H1 (cell line): Measurements from ENCODE around the gene VPS51. TPM values are rescaled to one million over a fixed set of nuclear protein-coding genes. Genes with fewer than 3 reads are reported as not detected.

Source experiments
- CTCF ChIA-PET: fragments of 300-600 bp; sonication (Branson Sonifier 250); formaldehyde crosslinking; loops from one replicate; lab custom pipeline; 2021; ENCODE audit not compliant: partially characterized antibody; lab: Charles Lee
- POLR2A ChIA-PET: fragments of 300-600 bp; sonication (Branson Sonifier 250); formaldehyde crosslinking; loops from one replicate; lab custom pipeline; 2021; ENCODE audit warnings: inconsistent platforms; ENCODE audit not compliant: partially characterized antibody; lab: Charles Lee
- DNase-seq, 2 experiments: peaks; one replicate each; pipeline versions ENCODE4 v3.0.0 to v3.0.0-alpha.2; 2010 to 2022; ENCODE audit warnings: low spot score in 2 of 2, low read depth in 1 of 2, mixed read lengths in 1 of 2
- FAIRE-seq: peaks from 2 replicates; lab custom pipeline; 2011; peaks lifted over from hg19 to GRCh38; lab: Jason Lieb, UNC
- H2AFZ ChIP-seq: 2 replicates; pipeline ENCODE4 v1.8.1; 2012; ENCODE audit warnings: low read length, inconsistent platforms
- H2AK5ac ChIP-seq: 2 replicates; pipeline ENCODE4 v1.6.1; 2013; ENCODE audit warnings: low read depth, low read length
- H2BK120ac ChIP-seq: replicated peaks from 2 replicates; pipeline ENCODE3; 2013; ENCODE audit warnings: low read depth, low read length, inconsistent platforms
- H2BK12ac ChIP-seq: 2 replicates; pipeline ENCODE4 v1.6.1; 2013; ENCODE audit warnings: low read depth, low read length
- H2BK15ac ChIP-seq: 2 replicates; pipeline ENCODE4 v1.6.1; 2013; ENCODE audit warnings: low read length
- H2BK20ac ChIP-seq: 2 replicates; pipeline ENCODE4 v1.6.1; 2013; ENCODE audit warnings: low read length
- H2BK5ac ChIP-seq: 2 replicates; pipeline ENCODE4 v1.6.1; 2013; ENCODE audit warnings: low read depth, low read length
- H3K14ac ChIP-seq: 2 replicates; pipeline ENCODE4 v1.6.1; 2013; ENCODE audit warnings: inconsistent platforms; ENCODE audit not compliant: insufficient read length
- H3K18ac ChIP-seq: 2 replicates; pipeline ENCODE4 v1.6.1; 2013; ENCODE audit warnings: low read length; ENCODE audit errors: extremely low read depth
- H3K23ac ChIP-seq: 2 replicates; pipeline ENCODE4 v1.6.1; 2013; ENCODE audit warnings: inconsistent platforms; ENCODE audit not compliant: insufficient read length
- H3K23me2 ChIP-seq: 2 replicates; pipeline ENCODE4 v1.6.1; 2013; ENCODE audit warnings: low read depth, low read length
- H3K27ac ChIP-seq: 2 replicates; pipeline ENCODE4 v1.6.1; 2011; ENCODE audit warnings: low read depth, low read length, inconsistent platforms
- H3K27me3 ChIP-seq, 4 experiments: replicated peaks in 1 of 4; 1 replicate in 1 of 4; 2 replicates in 3 of 4; pipeline versions ENCODE4 v1.6.1 to v1.8.1; 2011 to 2013; ENCODE audit warnings: low read length in 3 of 4, mild to moderate bottlenecking in 3 of 4, inconsistent platforms in 2 of 4, mixed read lengths in 2 of 4, moderate library complexity in 1 of 4; ENCODE audit not compliant: control insufficient read depth in 3 of 4, insufficient read depth in 3 of 4; ENCODE audit errors: extremely low read depth in 1 of 4
- H3K36me3 ChIP-seq, 4 experiments: 2 replicates each; pipeline versions ENCODE4 v1.6.1 to v1.8.1; 2011 to 2013; ENCODE audit warnings: mild to moderate bottlenecking in 4 of 4, low read length in 3 of 4, moderate library complexity in 2 of 4, control low read depth in 1 of 4, inconsistent platforms in 1 of 4; ENCODE audit not compliant: insufficient read depth in 4 of 4, control insufficient read depth in 2 of 4
- H3K4ac ChIP-seq: replicated peaks from 2 replicates; pipeline ENCODE3; 2013; ENCODE audit warnings: low read length, low read depth, mixed read lengths, inconsistent platforms; ENCODE audit not compliant: insufficient read length
- H3K4me1 ChIP-seq, 4 experiments: replicated peaks in 1 of 4; 1 replicate in 1 of 4; 2 replicates in 3 of 4; pipeline versions ENCODE4 v1.6.1 to v1.8.1; 2011 to 2013; ENCODE audit warnings: low read length in 3 of 4, inconsistent platforms in 2 of 4, mixed read lengths in 1 of 4; ENCODE audit not compliant: insufficient read depth in 4 of 4, control insufficient read depth in 3 of 4
- H3K4me2 ChIP-seq, 2 experiments: 2 replicates each; pipeline versions ENCODE4 v1.6.1 to v1.8.1; 2011 to 2013; ENCODE audit warnings: low read depth in 2 of 2, low read length in 2 of 2, control low read depth in 1 of 2, inconsistent platforms in 1 of 2, mild to moderate bottlenecking in 1 of 2; ENCODE audit not compliant: insufficient read depth in 1 of 2
- H3K4me3 ChIP-seq, 4 experiments: fragments of 200-600, 300-600 bp in 1 of 4; sonication (generic), shearing (Covaris generic), sonication (Bioruptor Twin) in 1 of 4; 2 replicates each; pipeline versions ENCODE4 v1.5.1 to v1.8.1; 2011 to 2016; ENCODE audit warnings: low read length in 4 of 4, low read depth in 3 of 4, control low read depth in 2 of 4, inconsistent platforms in 2 of 4, mild to moderate bottlenecking in 2 of 4, mixed read lengths in 1 of 4, moderate library complexity in 1 of 4; ENCODE audit not compliant: insufficient read depth in 2 of 4; ENCODE audit errors: extremely low read depth in 1 of 4
- H3K56ac ChIP-seq: replicated peaks from 2 replicates; pipeline ENCODE3; 2013; ENCODE audit warnings: low read depth, mild to moderate bottlenecking, mixed read lengths, low read length, inconsistent platforms; ENCODE audit not compliant: insufficient read length
- H3K79me1 ChIP-seq: 2 replicates; pipeline ENCODE4 v1.6.1; 2013; ENCODE audit warnings: low read depth, low read length, control low read depth
- H3K79me2 ChIP-seq, 2 experiments: 2 replicates each; pipeline versions ENCODE4 v1.6.1 to v1.8.1; 2012 to 2013; ENCODE audit warnings: low read length in 2 of 2, mild to moderate bottlenecking in 2 of 2, inconsistent platforms in 1 of 2; ENCODE audit not compliant: insufficient read depth in 2 of 2, control insufficient read depth in 1 of 2
- H3K9ac ChIP-seq, 4 experiments: replicated peaks in 1 of 4; 1 replicate in 1 of 4; 2 replicates in 3 of 4; pipeline versions ENCODE4 v1.6.1 to v1.8.1; 2011 to 2013; ENCODE audit warnings: low read depth in 3 of 4, low read length in 3 of 4, control low read depth in 2 of 4, mild to moderate bottlenecking in 2 of 4, moderate library complexity in 2 of 4, inconsistent platforms in 1 of 4; ENCODE audit errors: extremely low read depth in 1 of 4
- H3K9me3 ChIP-seq, 2 experiments: 2 replicates each; pipeline versions ENCODE4 v1.6.1 to v1.8.1; 2012 to 2013; ENCODE audit warnings: mild to moderate bottlenecking in 2 of 2, moderate library complexity in 2 of 2, control low read depth in 1 of 2, inconsistent platforms in 1 of 2, low read depth in 1 of 2, low read length in 1 of 2, mixed read lengths in 1 of 2; ENCODE audit not compliant: insufficient read depth in 2 of 2
- H4K20me1 ChIP-seq, 2 experiments: replicated peaks in 1 of 2; 2 replicates each; pipeline versions ENCODE3 to v1.8.1; 2011 to 2013; ENCODE audit warnings: inconsistent platforms in 2 of 2, low read length in 2 of 2, mild to moderate bottlenecking in 1 of 2; ENCODE audit not compliant: insufficient read depth in 2 of 2, control insufficient read depth in 1 of 2
- H4K5ac ChIP-seq: 2 replicates; pipeline ENCODE4 v1.6.1; 2013; ENCODE audit warnings: low read length, low read depth, mixed read lengths, inconsistent platforms; ENCODE audit not compliant: insufficient read length
- H4K8ac ChIP-seq: 2 replicates; pipeline ENCODE4 v1.8.0; 2013; ENCODE audit warnings: mild to moderate bottlenecking, moderate library complexity, low read length, inconsistent platforms; ENCODE audit not compliant: insufficient read depth; ENCODE audit errors: extremely low read depth
- H4K91ac ChIP-seq: replicated peaks from 2 replicates; pipeline ENCODE3; 2013; ENCODE audit warnings: low read length, mixed read lengths, inconsistent platforms; ENCODE audit not compliant: insufficient read length
- ASH2L ChIP-seq: fragments of 200-600, 300-600 bp; sonication (generic); IDR thresholded peaks from one replicate; pipeline ENCODE4 v1.7.1; 2017; ENCODE audit warnings: low read length
- E2F6 ChIP-seq: IDR thresholded peaks from 2 replicates; pipeline ENCODE4 v1.6.1; 2012; ENCODE audit warnings: inconsistent platforms
- GTF2F1 ChIP-seq: IDR thresholded peaks from 2 replicates; pipeline ENCODE4 v1.6.1; 2012; ENCODE audit warnings: low read depth, low read length, improper control_type of control experiment, borderline replicate concordance
- SIN3A ChIP-seq, 2 experiments: IDR thresholded peaks in 1 of 2; conservative IDR thresholded peaks in 1 of 2; 2 replicates each; pipeline ENCODE4 v1.6.1; 2011 to 2012; ENCODE audit warnings: low read length in 2 of 2, improper control_type of control experiment in 1 of 2, low read depth in 1 of 2, mild to moderate bottlenecking in 1 of 2
- SIRT6 ChIP-seq: IDR thresholded peaks from one replicate; pipeline ENCODE4 v1.7.1; 2012; ENCODE audit warnings: low read length, inconsistent platforms
- TCF12 ChIP-seq: IDR thresholded peaks from 2 replicates; pipeline ENCODE4 v1.6.1; 2011; ENCODE audit warnings: low read depth, mild to moderate bottlenecking, low read length
- WGBS, 2 experiments: shearing (Covaris generic) in 1 of 2; methylation state at CpG; one replicate each; pipeline versions ENCODE4 v1.1.6 to v1.1.7; 2013 to 2015; ENCODE audit warnings: low lambda C conversion rate in 2 of 2, mixed read lengths in 2 of 2, inconsistent platforms in 1 of 2, low coverage in 1 of 2, missing lambda C conversion rate in 1 of 2; ENCODE audit not compliant: insufficient replicate concordance in 2 of 2, insufficient coverage in 1 of 2, insufficient read length in 1 of 2; ENCODE audit errors: extremely low coverage in 1 of 2, missing lambda C conversion rate in 1 of 2; 5-methylcytosine and 5-hydroxymethylcytosine counted together
- polyA plus RNA-seq, 7 experiments: library from polyadenylated mRNA; depleted of rRNA in 3 of 7; stranded (reverse) in 5 of 7; unstranded in 2 of 7; fragments of >200 nt in 5 of 7; fragments of 200-250 nt in 2 of 7; gene quantifications; 1 replicate in 5 of 7; 2 replicates in 1 of 7; 4 replicates in 1 of 7; pipeline versions ENCODE4 v1.2.1 to v1.2.3, GENCODE V29; 2011 to 2013; ENCODE audit warnings: missing spikeins in 2 of 7, mixed read lengths in 2 of 7
- total RNA-seq: library from RNA; stranded (reverse); fragmentation: NEBNext Ultra II Directional; extraction: Animal tissue kit (Norgen Biotek cat#: 25700); gene quantifications from 2 replicates; pipeline ENCODE4 v1.2.1, GENCODE V29; 2021
- TF ChIP-seq, protein P1 (sequence below): IDR thresholded peaks from 2 replicates; pipeline ENCODE4 v1.6.1; 2012; ENCODE audit warnings: inconsistent platforms

The VPS51 gene
- total and polyA plus RNA-seq, 2 of the 8 experiments (the other 6 are each of a cell fraction or from before 2014, with no cell fraction given), result 97.4 to 142 TPM

DNA sequence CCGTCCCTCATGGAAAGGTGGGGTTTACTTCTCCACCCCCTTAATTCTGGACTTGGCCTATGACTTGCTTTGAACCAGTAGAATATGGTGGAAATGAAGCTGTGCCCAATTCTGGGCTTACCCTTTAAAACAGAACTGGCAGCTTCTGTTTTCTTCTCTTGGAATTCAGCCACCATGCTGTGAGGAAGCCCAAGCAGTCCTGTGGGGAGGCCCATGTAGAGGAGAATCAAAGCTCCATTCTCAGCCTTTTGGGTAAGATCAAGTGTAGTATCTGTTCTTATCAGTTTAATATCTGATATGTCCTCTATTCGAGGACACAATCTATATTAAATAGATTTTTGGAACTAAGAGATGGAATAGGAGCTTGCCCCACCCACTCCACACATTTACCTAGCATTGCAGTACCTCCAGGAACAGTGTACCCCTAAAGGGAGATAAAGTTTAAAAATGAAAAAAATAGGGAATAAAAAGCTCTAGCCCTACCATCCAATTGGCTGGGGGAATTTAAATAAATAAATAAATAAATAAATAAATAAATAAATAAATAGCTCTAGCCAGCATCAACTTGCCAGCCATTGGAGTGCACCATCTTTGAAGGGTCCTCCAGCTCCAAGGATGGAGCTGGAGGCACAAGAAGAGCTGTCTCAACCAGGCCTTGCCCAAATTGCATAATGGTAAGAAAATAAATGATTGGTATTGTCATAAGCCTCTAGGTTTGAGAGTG, 51.5 kb downstream of the VPS51 start:
- Histone ChIP-seq H3K9ac (no peak overlapping the region), H2BK5ac (no peak overlapping the region), H3K23ac (no peak overlapping the region), H2AFZ (no peak overlapping the region), H4K5ac (no peak overlapping the region), H3K79me2 (no peaks in the 10 kb centered on the region), H4K91ac (no peak overlapping the region)
- TF ChIP-seq SIRT6 (no peak), E2F6 (no peak), SIN3A (conservative IDR thresholded peaks at IDR 0.05 in 1 of 2, IDR thresholded peaks at IDR 0.05 in 1 of 2; ENCODE audit: low read depth in 1 of 2, low read length in 2 of 2) (no peak), ASH2L (no peak), TCF12 (no peak), GTF2F1 (no peak)
- TF ChIP-seq, protein P1, sequence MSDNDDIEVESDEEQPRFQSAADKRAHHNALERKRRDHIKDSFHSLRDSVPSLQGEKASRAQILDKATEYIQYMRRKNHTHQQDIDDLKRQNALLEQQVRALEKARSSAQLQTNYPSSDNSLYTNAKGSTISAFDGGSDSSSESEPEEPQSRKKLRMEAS, result no peak
- TF ChIP-seq, all 59 proteins: peak for 0
- Histone ChIP-seq H3K4ac (no peak overlapping the region), H3K18ac (no peak overlapping the region), H3K14ac (no peak overlapping the region), H3K56ac (no peak overlapping the region), H3K4me2 (no peak overlapping the region), H3K36me3 (no peaks in the 10 kb centered on the region), H2BK15ac (no peak overlapping the region), H2BK12ac (no peak overlapping the region), H2BK20ac (no peak overlapping the region), H3K79me1 (no peaks in the 10 kb centered on the region), H3K4me1 (no peaks in the 10 kb centered on the region), H3K23me2 (no peaks in the 10 kb centered on the region), H2BK120ac (no peak overlapping the region), H3K27me3 (no peaks in the 10 kb centered on the region), H2AK5ac (no peak overlapping the region), H4K8ac (no peak overlapping the region), H3K4me3 (no peak overlapping the region), H3K27ac (no peak overlapping the region), H4K20me1 (no peaks in the 10 kb centered on the region), H3K9me3 (peaks cover 0 to 7% of the 10 kb centered on the region in 2 experiments; a peak in 1 of 4 replicates)
- no peak for DNase-seq
- no peak for FAIRE-seq
- POLR2A ChIA-PET, result interaction anchor here (0.8 to 1.0 kb wide), 2 partner anchors 10 to 169 kb away, joined by 3 to 5 read pairs; no protein-coding TSS in a partner anchor
- WGBS, 2 experiments, result 83% methylated on average over 2 of the region's 2 CpGs; no CpG with 5 or more reads in 1 of the 2 experiments
- CTCF ChIA-PET, result interaction anchor here (0.6 to 1.2 kb wide), 4 partner anchors 12 to 332 kb away, joined by 3 read pairs; partner anchors contain the start of gene CAPN1
